ENCODE measurements around the gene STK32B. TPM values are rescaled to one million over a fixed set of nuclear protein-coding genes. Genes with fewer than 3 reads are reported as not detected.
"Not testable (repeated sequence)": the region's sequence is repeated elsewhere in the genome, so short reads cannot be mapped to it uniquely, and the experiment has no call there.

STK32B gene
- not detected for total RNA-seq

GRCh38 chr4:5051278-5052203 lies at the start of gene STK32B:
STK32B (plus strand) TSS chr4:5051480.
- H3K27ac Mint-ChIP-seq, result no peak within 1 kb of the TSS
- peaks cover 0 to 4% of the 10 kb centered on the region in 2 donors for H3K36me3 Mint-ChIP-seq
- ATAC-seq (peak; percentile 52 to 71), DNase-seq (ENCODE audit: low spot score in 2 of 2) (peak; percentile 9 to 53)
- H3K9me3 Mint-ChIP-seq, result no peaks in the 10 kb centered on the region

DNA sequence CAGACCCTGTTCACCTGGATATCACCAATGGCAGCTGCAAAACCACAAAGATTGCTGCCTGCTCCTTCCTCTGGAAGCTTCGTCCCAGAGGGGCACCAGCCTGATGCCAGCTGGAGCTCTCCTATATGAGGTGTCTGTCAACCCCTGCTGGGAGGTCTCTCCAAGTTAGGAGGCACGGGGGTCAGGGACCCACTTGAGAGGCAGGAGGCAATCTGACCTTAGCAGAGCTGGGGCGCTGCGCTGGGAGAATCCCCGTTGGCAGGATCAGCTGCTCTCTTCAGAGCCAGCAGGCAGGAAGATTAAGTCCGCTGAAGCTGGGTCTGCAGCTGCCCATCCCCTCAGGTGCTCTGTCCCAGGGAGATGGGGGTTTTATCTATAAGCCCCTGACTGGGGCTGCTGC lies 49.6 kb upstream of the STK32B start:
- not testable (repeated sequence) for H3K36me3 Mint-ChIP-seq; DNase-seq (ENCODE audit: low spot score in 2 of 2); ATAC-seq; H3K9me3 Mint-ChIP-seq; H3K27ac Mint-ChIP-seq

DNA sequence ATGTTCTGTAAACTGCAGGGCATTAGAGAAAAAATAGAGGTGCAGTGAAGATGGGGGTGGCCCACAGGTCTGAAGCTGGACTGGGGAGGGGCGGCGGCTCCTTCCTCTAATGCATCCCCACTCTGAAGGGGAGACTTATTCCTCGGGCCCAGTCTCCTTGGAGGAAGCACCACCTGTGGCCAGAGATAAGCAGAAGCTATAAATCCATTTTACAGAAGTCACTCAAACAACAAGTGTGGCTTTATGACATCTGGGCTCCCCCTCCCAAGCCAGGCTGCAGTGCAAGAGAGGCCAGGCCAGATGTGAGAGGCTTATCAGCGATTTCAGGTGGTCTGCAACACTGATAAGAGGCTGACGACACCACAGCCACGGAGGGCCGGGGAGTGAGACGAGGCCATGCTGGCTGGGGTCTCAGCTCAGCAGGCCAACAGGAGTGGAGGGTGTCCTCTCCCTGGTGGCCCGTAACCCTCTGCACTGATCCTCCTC lies 47.9 kb upstream of the STK32B start:
- Mint-ChIP-seq H3K27ac (no peak overlapping the region), H3K36me3 (no peaks in the 10 kb centered on the region), H3K9me3 (no peaks in the 10 kb centered on the region)
- ATAC-seq, result no peak
- no peak for DNase-seq (ENCODE audit: low spot score in 2 of 2)

DNA sequence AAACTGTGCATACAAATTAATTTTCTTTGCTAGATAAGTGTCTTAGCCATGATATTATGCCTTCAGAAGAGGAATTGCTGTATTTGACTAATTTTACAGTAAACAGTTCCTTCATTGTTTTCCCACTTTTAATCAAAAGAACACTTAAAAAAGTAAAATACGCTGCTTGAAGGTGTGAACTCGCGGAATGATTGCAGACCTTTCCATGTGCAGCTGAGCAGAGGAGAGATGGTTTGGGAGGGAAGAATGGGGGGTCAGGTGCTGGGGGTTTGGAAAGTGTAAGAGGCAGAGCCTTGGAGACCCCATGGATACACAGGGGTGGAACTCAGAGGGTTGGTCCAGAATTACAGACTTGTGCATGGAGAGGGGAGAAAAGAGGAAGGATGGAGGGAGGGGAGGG lies 47.4 kb upstream of the STK32B start:
- Mint-ChIP-seq H3K36me3 (no peaks in the 10 kb centered on the region), H3K9me3 (no peaks in the 10 kb centered on the region), H3K27ac (no peak overlapping the region)
- no peak for ATAC-seq
- DNase-seq (ENCODE audit: low spot score in 2 of 2), result no peak

DNA sequence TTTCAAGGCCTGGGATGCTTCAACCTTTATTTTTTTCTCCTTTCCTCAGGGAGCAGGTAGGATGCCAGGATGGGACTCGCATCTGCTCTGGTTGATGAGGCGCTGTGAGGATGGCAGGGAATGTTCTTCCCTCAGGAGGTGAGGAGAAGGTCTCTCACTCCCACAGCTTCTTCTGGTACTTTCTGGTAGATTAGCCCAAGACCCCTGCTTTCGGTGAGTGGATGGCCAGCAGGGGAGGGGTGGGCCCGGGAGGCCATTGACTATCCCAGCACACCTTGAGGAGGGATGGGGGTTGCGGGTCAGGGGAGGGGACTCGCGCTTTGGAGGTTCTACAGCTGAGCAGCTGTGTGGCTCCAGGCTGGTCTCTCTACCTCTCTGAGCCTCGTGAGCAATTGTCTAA lies 46.8 kb upstream of the STK32B start:
- no peaks in the 10 kb centered on the region for H3K36me3 Mint-ChIP-seq
- DNase-seq (ENCODE audit: low spot score in 2 of 2), result no peak
- no peaks in the 10 kb centered on the region for H3K9me3 Mint-ChIP-seq
- no peak overlapping the region for H3K27ac Mint-ChIP-seq
- ATAC-seq, result no peak

GRCh38 chr4:5006932-5007331 lies 44.3 kb upstream of the STK32B start:
- H3K27ac Mint-ChIP-seq; ATAC-seq; DNase-seq (ENCODE audit: low spot score in 2 of 2); H3K9me3 Mint-ChIP-seq; H3K36me3 Mint-ChIP-seq: not testable (repeated sequence)

DNA sequence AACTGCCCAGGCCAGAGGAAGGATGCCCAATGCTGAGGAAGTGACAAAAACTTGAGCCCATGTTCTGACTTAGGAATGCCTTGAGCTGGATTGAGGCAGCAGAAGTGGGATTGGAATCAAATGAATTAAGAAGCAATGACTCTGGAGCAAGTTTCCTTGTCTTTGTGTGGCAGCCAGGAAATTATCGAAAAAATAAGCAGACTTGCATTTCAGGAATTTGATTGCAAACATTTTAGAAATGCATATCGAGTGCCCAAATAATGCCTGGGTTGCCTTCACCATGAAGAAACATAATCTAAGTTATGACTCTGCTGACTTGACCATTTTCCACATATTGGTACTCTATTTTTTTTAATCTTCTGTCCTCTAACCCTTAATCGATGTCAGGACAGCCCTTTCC lies 41.5 kb upstream of the STK32B start:
- ATAC-seq (no peak), DNase-seq (ENCODE audit: low spot score in 2 of 2) (no peak)
- no peak overlapping the region for H3K27ac Mint-ChIP-seq
- H3K36me3 Mint-ChIP-seq, result no peaks in the 10 kb centered on the region
- peaks cover 0 to 3% of the 10 kb centered on the region in 2 donors for H3K9me3 Mint-ChIP-seq

DNA sequence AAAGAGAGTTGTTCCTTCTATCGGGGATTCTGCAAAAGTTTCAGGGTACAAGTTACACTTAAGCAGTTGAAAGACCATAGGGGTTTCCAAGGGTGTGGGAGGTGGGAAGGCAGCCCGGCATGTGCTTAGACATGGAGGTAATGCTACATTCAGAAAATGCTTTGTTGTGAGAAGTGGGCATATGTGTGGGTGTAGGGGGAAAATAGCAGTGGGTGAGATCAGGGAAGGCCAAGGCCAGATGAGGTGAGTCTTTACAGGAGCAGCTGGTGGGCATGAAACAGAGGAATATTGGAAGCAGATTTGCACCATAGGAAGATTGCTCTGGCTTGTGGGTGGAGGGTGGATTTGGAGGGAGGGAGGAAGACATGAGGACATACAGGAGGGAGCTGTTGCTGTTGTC lies 40.3 kb upstream of the STK32B start:
- H3K9me3 Mint-ChIP-seq, result peaks cover 0 to 3% of the 10 kb centered on the region in 2 donors
- H3K36me3 Mint-ChIP-seq, result no peaks in the 10 kb centered on the region
- DNase-seq (ENCODE audit: low spot score in 2 of 2) (no peak), ATAC-seq (no peak)
- no peak overlapping the region for H3K27ac Mint-ChIP-seq

- no peak overlapping the region for H3K27ac Mint-ChIP-seq
- DNase-seq (ENCODE audit: low spot score in 2 of 2) (no peak), ATAC-seq (no peak)
- no peaks in the 10 kb centered on the region for H3K36me3 Mint-ChIP-seq
- H3K9me3 Mint-ChIP-seq, result peaks cover 0 to 3% of the 10 kb centered on the region in 2 donors
Observed at GRCh38 chr4:5012244-5012898, 38.9 kb upstream of the STK32B start.

GRCh38 chr4:5012958-5013357 lies 38.3 kb upstream of the STK32B start:
- Mint-ChIP-seq H3K27ac (no peak overlapping the region), H3K36me3 (no peaks in the 10 kb centered on the region), H3K9me3 (peaks cover 0 to 3% of the 10 kb centered on the region in 2 donors)
- ATAC-seq (no peak), DNase-seq (ENCODE audit: low spot score in 2 of 2) (no peak)

- no peaks in the 10 kb centered on the region for H3K36me3 Mint-ChIP-seq
- no peak overlapping the region for H3K27ac Mint-ChIP-seq
- DNase-seq (ENCODE audit: low spot score in 2 of 2) (no peak), ATAC-seq (no peak)
- peaks cover 0 to 3% of the 10 kb centered on the region in 2 donors for H3K9me3 Mint-ChIP-seq
Observed at GRCh38 chr4:5014007-5014682, 37.1 kb upstream of the STK32B start.

GRCh38 chr4:5018096-5018495 lies 33.2 kb upstream of the STK32B start:
- Mint-ChIP-seq H3K9me3 (peaks cover 0 to 3% of the 10 kb centered on the region in 2 donors), H3K36me3 (no peaks in the 10 kb centered on the region), H3K27ac (no peak overlapping the region)
- DNase-seq (ENCODE audit: low spot score in 2 of 2) (no peak), ATAC-seq (no peak)

DNA sequence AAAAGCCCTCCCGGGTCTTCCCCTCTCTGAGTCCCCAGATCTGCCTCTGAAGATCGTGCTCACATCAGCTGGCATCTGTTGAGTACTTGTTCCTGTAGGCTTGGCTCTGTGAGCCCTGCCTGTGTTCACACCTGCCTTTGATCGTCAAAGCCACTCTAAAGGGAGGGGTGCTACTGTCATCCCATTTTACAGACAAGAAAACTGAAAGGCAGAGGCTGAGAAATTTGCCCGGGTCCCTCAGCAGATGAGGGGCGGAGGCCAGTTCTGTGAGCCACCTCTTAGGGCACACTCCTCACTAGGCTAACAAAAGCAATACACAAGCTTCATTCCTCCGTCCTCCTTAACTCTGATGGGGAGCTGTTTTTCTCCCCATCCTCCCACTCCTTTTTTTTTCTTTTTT lies 32.7 kb upstream of the STK32B start:
- Mint-ChIP-seq H3K36me3 (no peaks in the 10 kb centered on the region), H3K27ac (no peak overlapping the region), H3K9me3 (peaks cover 0 to 3% of the 10 kb centered on the region in 2 donors)
- ATAC-seq, result no peak
- no peak for DNase-seq (ENCODE audit: low spot score in 2 of 2)

- no peaks in the 10 kb centered on the region for H3K36me3 Mint-ChIP-seq
- no peak for DNase-seq (ENCODE audit: low spot score in 2 of 2)
- peaks cover 0 to under 1% of the 10 kb centered on the region in 2 donors for H3K9me3 Mint-ChIP-seq
- ATAC-seq, result no peak
- no peak within 1 kb of the TSS for H3K27ac Mint-ChIP-seq
Observed at GRCh38 chr4:5019274-5019673, 32.0 kb upstream of the STK32B start, which contains the start of gene CYTL1. CYTL1 (minus strand) TSS chr4:5019458; CDS start chr4:5019445, 13 bp downstream.

DNA sequence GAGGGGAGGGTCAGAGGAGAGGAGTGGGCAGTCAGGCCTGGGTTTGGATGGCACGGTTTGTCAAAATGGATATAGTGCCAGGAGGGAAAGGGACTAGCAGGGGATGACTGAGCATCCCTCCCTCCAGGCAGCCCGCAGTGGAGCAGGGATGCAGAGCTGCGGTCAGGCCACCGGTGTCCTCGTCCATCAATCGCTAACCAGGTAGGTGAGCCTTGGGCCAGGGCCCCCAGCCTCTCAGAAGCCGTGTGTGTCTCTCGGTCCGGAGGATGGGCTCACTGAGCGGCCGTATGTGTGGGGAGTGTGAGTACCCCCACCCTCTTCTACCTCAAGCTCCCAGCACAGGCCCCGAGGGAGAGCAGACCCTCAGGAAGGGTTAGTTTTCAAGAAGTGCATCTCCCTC lies 31.5 kb upstream of the STK32B start:
- ATAC-seq, result no peak
- no peak overlapping the region for H3K27ac Mint-ChIP-seq
- no peak for DNase-seq (ENCODE audit: low spot score in 2 of 2)
- no peaks in the 10 kb centered on the region for H3K9me3 Mint-ChIP-seq
- H3K36me3 Mint-ChIP-seq, result no peaks in the 10 kb centered on the region

GRCh38 chr4:5020341-5020740 lies 30.9 kb upstream of the STK32B start:
- Mint-ChIP-seq H3K27ac (no peak overlapping the region), H3K9me3 (no peaks in the 10 kb centered on the region), H3K36me3 (no peaks in the 10 kb centered on the region)
- DNase-seq (ENCODE audit: low spot score in 2 of 2), result no peak
- no peak for ATAC-seq

GRCh38 chr4:5021546-5021945 lies 29.7 kb upstream of the STK32B start:
- no peaks in the 10 kb centered on the region for H3K36me3 Mint-ChIP-seq
- no peaks in the 10 kb centered on the region for H3K9me3 Mint-ChIP-seq
- no peak for ATAC-seq
- no peak overlapping the region for H3K27ac Mint-ChIP-seq
- DNase-seq (ENCODE audit: low spot score in 2 of 2), result no peak

All from activated naive CD4-positive, alpha-beta T cell treated with anti-CD3 and anti-CD28 coated beads, Interleukin-2, amount 50 U/mL, for 72 hours (primary cell).